Loucy (cell line): Measurements from ENCODE around the gene LRRTM4.

ENCODE experiments used
- H2AFZ ChIP-seq: fragments of 200-600 bp; sonication (generic); 2 replicates; pipeline ENCODE4 v1.6.0; 2016; ENCODE audit warnings: antibody characterized with exemption, mild to moderate bottlenecking, low read length, moderate library complexity
- H3F3A ChIP-seq: fragments of 200-600 bp; 2 replicates; pipeline ENCODE4 v1.6.0; 2016; ENCODE audit warnings: antibody characterized with exemption, low read depth, mild to moderate bottlenecking
- H3K27me3 ChIP-seq: fragments of 200-600 bp; sonication (generic); 2 replicates; pipeline ENCODE4 v1.6.1; 2014; ENCODE audit warnings: low read length, mild to moderate bottlenecking; ENCODE audit not compliant: insufficient read depth, poor library complexity, severe bottlenecking
- H3K36me3 ChIP-seq: fragments of 200-600 bp; sonication (generic); 2 replicates; pipeline ENCODE4 v1.6.1; 2016; ENCODE audit warnings: low read length; ENCODE audit not compliant: insufficient read depth
- H3K4me1 ChIP-seq: fragments of 200-600 bp; sonication (generic); 2 replicates; pipeline ENCODE4 v1.5.1; 2014; ENCODE audit warnings: low read length, mild to moderate bottlenecking; ENCODE audit not compliant: insufficient read depth, poor library complexity, severe bottlenecking
- H3K4me2 ChIP-seq: fragments of 200-600 bp; sonication (generic); 2 replicates; pipeline ENCODE4 v1.6.0; 2014; ENCODE audit warnings: antibody characterized with exemption, low read length, low read depth, mild to moderate bottlenecking; ENCODE audit not compliant: poor library complexity, severe bottlenecking
- H3K4me3 ChIP-seq: fragments of 200-600 bp; sonication (generic); 2 replicates; pipeline ENCODE4 v1.5.1; 2014; ENCODE audit warnings: low read length, mild to moderate bottlenecking, mixed read lengths; ENCODE audit not compliant: poor library complexity, severe bottlenecking
- H3K79me2 ChIP-seq: fragments of 200-600 bp; sonication (generic); 2 replicates; pipeline ENCODE4 v1.6.1; 2014; ENCODE audit warnings: low read length; ENCODE audit not compliant: insufficient read depth
- H3K9ac ChIP-seq: fragments of 200-600 bp; sonication (generic); 2 replicates; pipeline ENCODE4 v1.6.0; 2014; ENCODE audit warnings: mild to moderate bottlenecking, low read depth, low read length, moderate library complexity; ENCODE audit not compliant: poor library complexity, severe bottlenecking
- H3K9me2 ChIP-seq: fragments of 200-600 bp; sonication (generic); replicated peaks from 2 replicates; pipeline ENCODE4 v1.6.1; 2016; ENCODE audit warnings: low read depth, low read length, mixed read lengths
- H3K9me3 ChIP-seq: fragments of 200-600 bp; sonication (generic); 2 replicates; pipeline ENCODE4 v1.6.1; 2014; ENCODE audit warnings: mild to moderate bottlenecking, antibody characterized with exemption, low read length, low read depth; ENCODE audit not compliant: insufficient read depth
- H4K20me1 ChIP-seq: fragments of 200-600 bp; sonication (generic); 2 replicates; pipeline ENCODE4 v1.6.0; 2014; ENCODE audit warnings: antibody characterized with exemption, low read length, mild to moderate bottlenecking; ENCODE audit not compliant: insufficient read depth, poor library complexity, severe bottlenecking
- EZH2phosphoT487 ChIP-seq: fragments of 200-600 bp; IDR thresholded peaks from 2 replicates; pipeline ENCODE4 v1.6.1; 2018; ENCODE audit warnings: antibody characterized with exemption, mild to moderate bottlenecking, moderate library complexity, borderline replicate concordance
- TF ChIP-seq, protein P1 (sequence below): fragments of 200-600 bp; sonication (generic); conservative IDR thresholded peaks from 2 replicates; pipeline ENCODE4 v1.5.1; 2014; ENCODE audit warnings: mild to moderate bottlenecking, antibody characterized with exemption, low read length

Gene LRRTM4

DNA sequence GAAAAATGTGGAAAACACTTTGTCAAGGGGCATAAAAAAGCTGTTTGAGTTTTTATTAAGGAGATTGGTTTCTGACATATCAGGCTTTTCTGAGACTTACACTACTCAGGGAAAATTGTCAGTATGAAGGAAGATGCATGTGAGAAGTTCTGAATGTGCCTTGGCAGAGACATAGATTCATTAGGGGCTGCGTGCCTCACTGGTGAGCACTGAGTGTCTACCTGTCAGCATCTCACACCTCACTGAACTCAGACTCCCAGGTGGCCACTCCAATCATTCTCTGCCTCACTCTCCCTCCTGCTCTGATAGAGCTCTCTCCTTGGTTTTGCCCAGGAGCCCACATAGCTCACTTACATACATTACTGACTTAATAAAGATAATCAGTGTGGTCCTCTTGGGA lies 372.6 kb downstream of the LRRTM4 start:
- Histone ChIP-seq H2AFZ (no peak overlapping the region), H3K4me1 (no peaks in the 10 kb centered on the region), H3K9ac (no peak overlapping the region), H3F3A (no peaks in the 10 kb centered on the region), H3K79me2 (no peaks in the 10 kb centered on the region), H3K4me3 (no peak overlapping the region), H3K9me2 (no peaks in the 10 kb centered on the region), H3K27me3 (no peaks in the 10 kb centered on the region), H4K20me1 (no peaks in the 10 kb centered on the region), H3K4me2 (no peak overlapping the region), H3K9me3 (no peaks in the 10 kb centered on the region), H3K36me3 (no peaks in the 10 kb centered on the region)
- TF ChIP-seq, protein P1, sequence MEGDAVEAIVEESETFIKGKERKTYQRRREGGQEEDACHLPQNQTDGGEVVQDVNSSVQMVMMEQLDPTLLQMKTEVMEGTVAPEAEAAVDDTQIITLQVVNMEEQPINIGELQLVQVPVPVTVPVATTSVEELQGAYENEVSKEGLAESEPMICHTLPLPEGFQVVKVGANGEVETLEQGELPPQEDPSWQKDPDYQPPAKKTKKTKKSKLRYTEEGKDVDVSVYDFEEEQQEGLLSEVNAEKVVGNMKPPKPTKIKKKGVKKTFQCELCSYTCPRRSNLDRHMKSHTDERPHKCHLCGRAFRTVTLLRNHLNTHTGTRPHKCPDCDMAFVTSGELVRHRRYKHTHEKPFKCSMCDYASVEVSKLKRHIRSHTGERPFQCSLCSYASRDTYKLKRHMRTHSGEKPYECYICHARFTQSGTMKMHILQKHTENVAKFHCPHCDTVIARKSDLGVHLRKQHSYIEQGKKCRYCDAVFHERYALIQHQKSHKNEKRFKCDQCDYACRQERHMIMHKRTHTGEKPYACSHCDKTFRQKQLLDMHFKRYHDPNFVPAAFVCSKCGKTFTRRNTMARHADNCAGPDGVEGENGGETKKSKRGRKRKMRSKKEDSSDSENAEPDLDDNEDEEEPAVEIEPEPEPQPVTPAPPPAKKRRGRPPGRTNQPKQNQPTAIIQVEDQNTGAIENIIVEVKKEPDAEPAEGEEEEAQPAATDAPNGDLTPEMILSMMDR, result no peak
- no peak for TF ChIP-seq EZH2phosphoT487

DNA sequence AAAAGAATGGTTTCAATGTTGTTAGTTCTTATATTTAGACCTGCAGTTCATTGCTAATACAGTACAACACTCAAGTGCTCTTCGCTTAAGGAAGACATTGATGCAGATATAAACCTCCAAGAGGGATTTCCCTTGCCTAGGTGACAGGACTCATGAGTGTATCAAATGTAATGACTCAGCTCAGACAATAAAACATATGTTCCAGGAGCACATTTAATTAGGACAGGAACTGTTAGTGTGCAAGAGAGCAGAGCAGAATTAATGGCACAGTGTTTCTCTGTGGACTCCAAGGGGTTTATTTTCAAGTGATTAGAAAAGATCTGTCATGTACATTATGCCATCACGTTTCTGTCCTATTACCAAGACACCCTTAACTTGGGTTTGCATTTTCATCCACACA lies 375.0 kb downstream of the LRRTM4 start:
- Histone ChIP-seq H3K4me2 (no peak overlapping the region), H3K9me2 (no peaks in the 10 kb centered on the region), H3F3A (no peaks in the 10 kb centered on the region), H3K27me3 (no peaks in the 10 kb centered on the region), H3K4me1 (no peaks in the 10 kb centered on the region), H4K20me1 (no peaks in the 10 kb centered on the region), H3K4me3 (no peak overlapping the region), H3K36me3 (no peaks in the 10 kb centered on the region), H2AFZ (no peak overlapping the region), H3K9ac (no peak overlapping the region), H3K79me2 (no peaks in the 10 kb centered on the region), H3K9me3 (no peaks in the 10 kb centered on the region)
- TF ChIP-seq, protein P1, result no peak
- no peak for TF ChIP-seq EZH2phosphoT487

DNA sequence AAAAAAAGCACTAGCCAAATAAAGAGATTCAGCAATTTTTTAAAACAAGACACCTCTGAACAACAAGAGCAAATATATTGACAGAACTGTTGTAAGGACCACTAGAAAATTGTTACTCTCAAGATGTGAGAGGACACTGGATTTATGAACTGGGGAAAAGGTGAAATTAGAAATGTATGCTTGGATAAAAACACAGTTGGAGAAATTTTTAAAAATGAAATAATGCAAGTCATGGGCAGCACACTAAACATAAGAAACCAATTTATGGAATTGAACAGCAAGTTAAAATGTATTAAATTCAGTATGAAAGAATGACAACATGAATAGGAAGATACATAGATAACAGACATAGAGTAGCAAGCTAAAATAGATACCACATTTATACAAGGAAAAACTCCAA lies 377.4 kb downstream of the LRRTM4 start:
- Histone ChIP-seq H3K9me3 (no peaks in the 10 kb centered on the region), H3K9ac (no peak overlapping the region), H2AFZ (no peak overlapping the region), H3K4me3 (no peak overlapping the region), H3K4me1 (no peaks in the 10 kb centered on the region), H3K4me2 (no peak overlapping the region), H3K79me2 (no peaks in the 10 kb centered on the region), H3F3A (no peaks in the 10 kb centered on the region), H3K27me3 (no peaks in the 10 kb centered on the region), H3K36me3 (no peaks in the 10 kb centered on the region), H4K20me1 (no peaks in the 10 kb centered on the region), H3K9me2 (no peaks in the 10 kb centered on the region)
- TF ChIP-seq, protein P1, result no peak
- TF ChIP-seq EZH2phosphoT487, result no peak
